ENCODE data around the gene RNGTT. TPM values are rescaled to one million over a fixed set of nuclear protein-coding genes. Genes with fewer than 3 reads are reported as not detected.

RNGTT gene
- total and polyA plus RNA-seq, 7 donors = 3.9 to 8.8 (median 7.9) TPM

DNA sequence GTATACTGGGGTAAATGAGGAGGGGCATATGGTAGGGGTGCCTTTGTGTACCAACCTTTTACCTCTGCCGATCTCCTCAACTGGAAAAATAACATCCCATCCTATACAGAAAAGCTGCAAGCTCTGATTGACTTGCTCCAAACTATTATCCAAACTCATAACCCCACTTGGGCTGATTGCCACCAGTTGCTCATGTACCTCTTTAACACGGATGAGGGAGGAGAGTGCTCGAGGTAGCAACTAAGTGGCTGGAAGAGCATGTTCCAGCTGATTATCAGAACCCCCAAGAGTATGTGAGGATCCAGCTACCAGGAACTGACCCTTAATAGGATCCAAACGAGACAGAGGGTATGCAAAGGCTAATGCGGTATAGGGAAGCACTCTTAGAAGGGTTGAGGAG is 299.6 kb downstream of the RNGTT start:
- Histone ChIP-seq H3K27ac (no peak overlapping the region), H3K27me3 (ENCODE audit: insufficient read depth in 3 of 3, low read length in 2 of 3) (no peaks in the 10 kb centered on the region), H3K4me1 (no peaks in the 10 kb centered on the region), H3K4me3 (no peak overlapping the region), H3K36me3 (ENCODE audit: insufficient read depth in 1 of 2, low read depth in 1 of 2) (no peaks in the 10 kb centered on the region), H3K9me3 (peaks cover 3% of the 10 kb centered on the region)
- TF ChIP-seq CTCF (IDR thresholded peaks at IDR 0.05) = no peak
- DNase-seq (no peak), ATAC-seq (no peak)
- WGBS, 3 donors = 96 to 97% (median 97%) methylated on average over 5 of the region's 5 CpGs
- intact Hi-C loops (cut with DNase I) = no loop called here

DNA sequence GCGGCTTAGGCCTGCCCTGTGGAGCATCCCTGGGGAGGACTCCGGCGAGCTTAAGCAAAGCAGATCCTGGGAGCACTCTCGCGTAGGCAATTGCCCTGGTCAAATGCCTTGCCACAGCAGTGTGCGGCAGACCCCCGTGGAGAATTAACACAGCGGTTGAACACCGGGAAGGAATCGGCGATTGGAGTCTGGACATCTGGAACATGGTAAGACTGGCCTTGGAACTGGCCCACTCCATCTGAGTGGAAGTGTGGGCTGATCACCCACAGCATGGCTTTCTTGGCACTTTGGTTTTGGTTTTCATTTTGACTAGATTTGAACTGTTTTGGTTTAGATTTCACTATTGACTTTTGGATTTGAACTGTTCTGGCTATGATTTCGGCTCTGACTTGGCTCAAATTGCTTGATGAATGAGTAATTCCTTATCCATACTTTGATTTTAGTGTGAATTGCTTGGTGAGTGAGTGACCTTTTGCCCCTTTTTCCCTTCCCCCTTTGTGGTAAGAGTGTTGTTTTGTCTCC is 300.7 kb downstream of the RNGTT start:
- H3K27me3 ChIP-seq (ENCODE audit: insufficient read depth in 3 of 3, low read length in 2 of 3) = no peaks in the 10 kb centered on the region
- no peak overlapping the region for H3K27ac ChIP-seq
- intact Hi-C loops (cut with DNase I) = no loop called here
- H3K4me3 ChIP-seq = no peak overlapping the region
- TF ChIP-seq CTCF (IDR thresholded peaks at IDR 0.05) = no peak
- WGBS, 3 donors = 97 to 99% (median 99%) methylated on average over 12 of the region's 12 CpGs
- H3K4me1 ChIP-seq = no peaks in the 10 kb centered on the region
- H3K36me3 ChIP-seq (ENCODE audit: insufficient read depth in 1 of 2, low read depth in 1 of 2) = no peaks in the 10 kb centered on the region
- DNase-seq = no peak
- peaks cover 3% of the 10 kb centered on the region for H3K9me3 ChIP-seq
- ATAC-seq = no peak

GRCh38 chr6:88662163-88662580 is 301.2 kb downstream of the RNGTT start:
- WGBS, 3 donors = 73 to 83% (median 82%) methylated on average over 5 of the region's 5 CpGs
- H3K9me3 ChIP-seq = peaks cover 3% of the 10 kb centered on the region
- DNase-seq (no peak), ATAC-seq (no peak)
- no peak overlapping the region for H3K27ac ChIP-seq
- no peak for TF ChIP-seq CTCF (IDR thresholded peaks at IDR 0.05)
- H3K27me3 ChIP-seq (ENCODE audit: insufficient read depth in 3 of 3, low read length in 2 of 3) = no peaks in the 10 kb centered on the region
- H3K4me3 ChIP-seq = no peak overlapping the region
- intact Hi-C loops (cut with DNase I) = no loop called here
- H3K4me1 ChIP-seq = no peaks in the 10 kb centered on the region
- H3K36me3 ChIP-seq (ENCODE audit: insufficient read depth in 1 of 2, low read depth in 1 of 2) = peaks cover 0 to under 1% of the 10 kb centered on the region in 2 donors

- ATAC-seq = no peak
These were observed 302.3 kb downstream of the RNGTT start for GRCh38 chr6:88661136-88661535.

More at GRCh38 chr6:88661136-88661535, 302.3 kb downstream of the RNGTT start:
- intact Hi-C loops (cut with DNase I) = no loop called here
- no peaks in the 10 kb centered on the region for H3K27me3 ChIP-seq (ENCODE audit: insufficient read depth in 3 of 3, low read length in 2 of 3)
- no peaks in the 10 kb centered on the region for H3K4me1 ChIP-seq
- no peak for DNase-seq
- no peak for TF ChIP-seq CTCF (IDR thresholded peaks at IDR 0.05)
- WGBS, 3 donors = 94 to 98% (median 95%) methylated on average over 6 of the region's 6 CpGs
- H3K27ac ChIP-seq = no peak overlapping the region
- peaks cover 3% of the 10 kb centered on the region for H3K9me3 ChIP-seq
- peaks cover 0 to 2% of the 10 kb centered on the region in 2 donors for H3K36me3 ChIP-seq (ENCODE audit: insufficient read depth in 1 of 2, low read depth in 1 of 2)
- H3K4me3 ChIP-seq = no peak overlapping the region
